Activated CD4-positive, alpha-beta T cell treated with anti-CD3 and anti-CD28 coated beads, Interleukin-2, Interleukin-6, amounts not matched to agents 100 ng/mL and 50 ng/mL, durations not matched to agents 16 hours and 8 hours (primary cell): ENCODE data around the gene NAV1.
"Not testable (repeated sequence)": the region's sequence is repeated elsewhere in the genome, so short reads cannot be mapped to it uniquely, and the experiment has no call there.

Experiments
- DNase-seq: peaks from one replicate; pipeline ENCODE4 v3.0.0-alpha.2; 2020

The NAV1 gene

DNA sequence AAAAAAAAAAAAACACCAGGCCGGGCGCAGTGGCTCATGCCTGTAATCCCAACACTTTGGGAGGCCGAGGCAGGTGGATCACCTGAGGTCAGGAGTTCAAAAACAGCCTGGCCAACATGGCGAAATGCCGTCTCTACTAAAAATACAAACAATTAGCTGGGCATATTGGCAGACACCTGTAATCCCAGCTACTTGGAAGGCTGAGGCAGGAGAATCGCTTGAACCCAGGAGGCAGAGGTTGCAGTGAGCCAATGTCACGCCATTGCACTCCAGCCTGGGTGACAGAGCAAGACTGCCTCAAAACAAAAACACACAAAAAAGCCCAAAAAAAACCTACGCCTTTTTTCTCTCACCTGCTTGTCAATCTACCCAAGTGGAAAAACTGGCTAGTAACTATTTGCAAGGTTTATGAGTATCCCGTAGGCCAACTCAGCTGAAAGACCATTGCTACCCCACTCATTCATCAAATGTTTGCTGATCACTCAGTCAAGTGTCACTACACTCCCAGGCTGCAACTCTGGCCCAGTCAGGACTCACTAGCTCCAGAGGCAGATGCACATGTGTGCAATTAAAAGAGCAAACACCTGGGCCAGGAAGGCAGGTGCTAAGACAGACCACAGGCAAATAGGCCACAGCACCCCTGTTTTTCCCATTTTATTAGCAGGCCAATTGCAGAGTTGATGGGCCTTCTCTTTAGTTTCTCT lies 34.0 kb upstream of the NAV1 start:
- DNase-seq, result no peak

DNA sequence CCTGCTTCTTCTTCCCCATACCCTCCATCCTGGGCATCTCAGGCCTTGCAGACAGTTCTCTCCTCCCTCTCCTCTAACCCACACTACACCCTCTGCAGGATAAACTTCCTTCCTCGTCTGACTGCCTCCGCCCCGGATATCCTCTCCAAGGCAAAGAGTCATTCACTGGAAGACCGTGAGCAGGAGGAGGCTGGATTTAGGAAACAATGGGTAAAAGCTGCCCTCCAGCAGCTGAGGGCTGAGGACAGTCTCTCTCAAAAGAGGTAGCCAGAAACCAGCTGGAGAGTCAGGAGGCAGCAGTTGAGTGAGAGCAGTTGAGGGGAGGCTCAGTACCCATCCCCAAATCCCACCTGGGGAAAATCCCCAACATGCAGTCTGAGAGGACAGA lies 33.4 kb upstream of the NAV1 start:
- no peak for DNase-seq

DNA sequence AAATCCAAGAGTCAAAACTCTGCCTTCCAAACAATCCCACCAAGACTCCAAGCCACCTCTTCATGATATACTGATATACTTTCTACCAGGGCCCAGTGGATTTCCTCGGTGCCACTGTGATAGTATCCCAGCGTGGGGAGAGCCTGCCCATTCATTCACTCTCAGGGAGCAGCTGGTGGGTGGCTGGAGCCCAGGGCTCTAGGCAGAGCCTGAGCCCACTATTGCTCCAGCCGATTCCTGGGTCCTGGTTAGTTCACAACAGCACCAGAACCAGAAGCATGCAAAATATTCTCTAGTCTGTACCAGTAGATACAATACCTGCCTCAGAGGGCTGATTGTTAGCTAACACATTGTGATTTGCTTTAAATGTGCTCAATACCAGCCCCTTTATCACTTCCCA lies 32.8 kb upstream of the NAV1 start:
- no peak for DNase-seq

DNA sequence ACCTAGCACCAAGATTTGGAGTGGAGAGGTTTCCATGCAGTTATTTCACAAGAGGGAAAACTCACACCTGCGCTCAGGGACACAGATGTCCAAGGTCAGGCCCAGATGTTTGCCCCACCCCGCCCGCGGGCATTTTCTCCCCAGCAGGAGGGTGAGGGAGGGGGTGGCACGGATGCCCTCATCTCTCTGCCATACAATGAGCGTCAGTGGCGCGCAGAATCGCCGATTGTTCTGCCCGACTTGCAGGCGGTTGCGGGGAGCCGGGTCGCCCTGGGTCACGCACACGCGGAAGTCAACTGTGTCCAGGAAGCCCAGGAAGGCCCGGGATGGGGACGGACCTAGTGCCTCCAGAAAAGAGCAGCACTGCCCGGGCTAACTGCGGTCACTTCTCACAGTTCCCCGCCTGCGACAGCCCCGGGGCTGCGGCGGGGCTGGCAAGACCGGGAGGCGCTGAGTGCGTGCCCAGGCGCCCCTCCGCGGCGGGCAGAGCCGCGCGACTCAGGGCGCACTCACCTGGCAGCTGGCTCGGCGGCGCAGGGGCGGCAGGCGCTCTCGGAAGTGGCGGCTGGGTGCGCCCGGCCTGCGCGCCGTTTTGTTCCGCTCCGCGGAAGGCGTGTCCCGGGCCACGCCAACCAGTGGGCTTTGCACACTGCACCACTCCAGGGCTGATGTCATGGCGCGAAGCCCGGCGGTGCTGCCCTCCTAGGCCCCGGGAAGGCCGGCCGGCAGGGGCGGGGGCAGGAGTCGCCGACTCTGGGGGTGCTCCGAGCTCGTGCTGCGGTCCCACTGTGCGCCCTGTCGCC lies 32.2 kb upstream of the NAV1 start, which contains the start of gene CSRP1:
CSRP1 (minus strand) TSS at position 567 of the 803 bp plus-strand sequence. CDS start 10,820 bp downstream, outside the sequence.
- DNase-seq, result peak; percentile 92

DNA sequence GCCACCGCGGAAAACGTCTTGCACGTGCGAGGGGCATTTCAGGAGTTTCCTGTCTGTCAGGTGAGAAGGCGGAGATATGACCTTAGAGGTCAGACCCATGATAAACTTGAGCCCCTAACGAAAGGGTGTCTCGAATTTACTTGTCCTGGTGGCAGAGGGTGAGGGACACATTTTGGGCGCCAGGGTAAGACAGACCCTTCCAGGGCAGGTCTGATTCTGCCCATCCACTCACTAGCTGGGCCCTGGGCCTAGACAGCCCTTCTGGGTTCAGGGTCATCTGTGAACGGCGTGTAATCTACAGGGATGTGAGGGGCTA lies 31.6 kb upstream of the NAV1 start:
- DNase-seq, result no peak

DNA sequence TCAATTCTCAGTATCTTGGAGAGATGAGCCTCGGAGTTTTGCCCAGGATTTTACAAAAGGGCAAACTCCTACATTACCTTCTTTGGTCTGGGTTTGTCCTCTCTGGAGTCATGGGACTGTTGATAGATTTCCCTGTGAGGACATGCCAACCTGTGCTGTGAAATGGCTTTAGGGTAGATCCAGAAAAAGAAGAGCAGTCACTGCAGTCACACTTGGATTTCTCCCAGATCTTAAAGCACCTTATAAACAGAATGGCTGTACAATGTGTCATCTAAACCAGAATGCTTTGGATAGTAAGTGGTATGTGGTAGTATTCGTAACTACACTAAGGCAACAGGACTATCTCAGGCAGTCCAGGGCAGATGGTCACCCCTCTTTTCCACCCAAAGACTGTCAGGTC lies 30.1 kb upstream of the NAV1 start:
- DNase-seq, result no peak

DNA sequence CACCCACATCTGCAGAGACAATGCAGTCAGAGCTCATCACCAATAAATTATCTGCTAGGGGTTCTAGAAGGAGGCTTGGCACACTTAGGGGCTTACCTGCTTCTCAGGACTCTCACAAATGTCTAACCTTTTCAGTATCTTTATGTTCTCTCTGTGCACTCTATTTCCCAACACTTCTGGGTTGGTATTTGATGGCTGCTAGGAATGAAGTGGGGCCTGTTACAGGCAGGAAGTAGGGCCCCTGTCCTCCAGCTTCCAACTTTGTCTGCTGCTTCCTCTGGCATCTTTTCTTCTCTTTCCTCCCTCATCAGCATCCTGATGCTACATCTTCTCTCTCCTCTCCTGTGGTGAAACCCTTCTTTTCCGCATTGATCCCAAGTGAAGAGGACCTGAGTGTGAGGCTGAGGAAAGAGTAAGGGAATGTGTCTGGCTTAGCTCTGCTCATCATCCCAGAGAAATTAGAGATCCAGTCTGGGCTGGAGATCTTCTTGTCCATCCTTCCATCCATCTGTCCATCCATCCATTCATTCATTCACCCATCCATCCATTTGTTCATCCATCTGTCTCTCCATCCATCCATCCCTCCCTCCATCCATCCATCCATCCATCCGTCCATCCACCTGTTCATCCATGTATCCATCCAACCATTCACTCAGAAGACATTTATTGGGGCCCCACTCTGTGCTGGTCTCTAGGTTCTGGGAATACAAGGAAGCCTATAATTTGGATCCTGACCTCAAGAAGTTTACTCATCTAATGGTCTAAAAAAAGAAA lies 29.1 kb upstream of the NAV1 start:
- DNase-seq, result no peak

DNA sequence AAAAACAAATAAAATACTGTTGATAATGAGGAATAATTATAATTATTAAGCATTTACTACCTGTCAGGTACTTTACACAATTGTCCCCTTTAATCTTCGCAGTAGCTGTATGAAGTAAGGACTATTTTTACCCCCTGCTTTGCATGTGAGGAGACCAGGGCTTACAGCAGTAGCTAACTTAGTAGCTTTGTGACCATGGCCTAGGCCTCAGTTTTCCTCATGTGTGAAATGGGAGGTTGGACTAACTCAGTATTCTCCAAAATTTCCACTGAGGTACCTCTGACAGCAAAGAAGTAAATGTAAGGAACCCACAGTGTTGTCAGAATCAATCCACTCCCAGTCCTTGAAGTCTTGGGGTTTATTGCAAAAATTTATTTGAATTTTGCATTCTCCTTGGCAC lies 28.2 kb upstream of the NAV1 start:
- DNase-seq, result no peak

DNA sequence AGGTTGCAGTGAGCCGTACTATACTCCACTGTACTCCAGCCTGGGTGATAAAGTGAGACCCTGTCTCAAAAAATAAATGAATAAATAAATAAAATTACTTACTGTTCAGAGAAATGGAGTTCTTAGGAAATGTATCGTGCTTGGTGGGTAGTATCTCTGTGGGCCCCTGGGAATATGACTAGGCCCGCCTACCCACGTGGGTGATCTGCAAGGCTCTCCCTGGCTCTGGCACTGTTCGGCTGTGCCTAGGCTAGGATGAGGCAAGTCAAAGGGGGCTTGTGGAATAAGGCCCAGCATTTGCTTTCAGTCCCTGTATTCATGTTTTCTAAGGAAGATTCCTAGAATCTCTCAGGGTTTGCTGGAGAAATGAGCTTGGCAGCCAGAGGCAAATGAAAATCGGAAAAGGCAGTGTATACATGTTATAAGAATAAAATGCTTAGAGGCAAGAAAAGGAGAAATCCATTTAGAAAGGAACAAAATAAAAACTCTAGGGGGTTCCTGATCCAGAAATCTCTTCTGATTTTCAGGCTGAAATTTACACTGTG lies 27.5 kb upstream of the NAV1 start:
- DNase-seq, result no peak

DNA sequence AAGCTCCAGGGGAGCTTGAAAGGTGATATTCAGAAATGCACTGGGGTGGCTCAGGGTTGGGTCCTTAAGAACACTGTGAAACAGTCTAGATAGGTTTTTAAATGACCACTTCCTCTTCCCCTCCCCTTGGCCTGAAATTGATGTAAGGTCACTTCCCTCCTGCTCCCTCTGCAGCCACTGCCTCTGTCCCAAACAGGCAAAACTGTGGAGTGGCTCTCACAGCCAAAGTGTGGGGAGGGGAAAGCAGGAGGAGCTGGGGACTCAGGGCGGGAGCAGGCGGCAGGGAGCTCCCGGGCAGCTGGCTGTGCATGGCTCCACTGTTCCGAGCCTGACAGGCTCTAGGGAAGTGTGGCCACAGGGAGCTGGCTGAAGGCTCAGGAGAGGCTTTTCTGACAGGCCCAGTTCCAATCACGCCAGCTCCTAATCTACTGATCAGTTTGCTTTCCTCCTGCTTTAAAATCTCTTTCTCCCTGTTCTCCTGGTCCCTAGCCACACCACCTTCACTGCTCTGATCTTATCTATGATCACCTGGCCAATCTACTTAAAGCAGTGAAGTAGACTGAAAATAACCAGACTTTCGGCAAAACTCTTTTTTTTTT lies 26.9 kb upstream of the NAV1 start:
- no peak for DNase-seq

DNA sequence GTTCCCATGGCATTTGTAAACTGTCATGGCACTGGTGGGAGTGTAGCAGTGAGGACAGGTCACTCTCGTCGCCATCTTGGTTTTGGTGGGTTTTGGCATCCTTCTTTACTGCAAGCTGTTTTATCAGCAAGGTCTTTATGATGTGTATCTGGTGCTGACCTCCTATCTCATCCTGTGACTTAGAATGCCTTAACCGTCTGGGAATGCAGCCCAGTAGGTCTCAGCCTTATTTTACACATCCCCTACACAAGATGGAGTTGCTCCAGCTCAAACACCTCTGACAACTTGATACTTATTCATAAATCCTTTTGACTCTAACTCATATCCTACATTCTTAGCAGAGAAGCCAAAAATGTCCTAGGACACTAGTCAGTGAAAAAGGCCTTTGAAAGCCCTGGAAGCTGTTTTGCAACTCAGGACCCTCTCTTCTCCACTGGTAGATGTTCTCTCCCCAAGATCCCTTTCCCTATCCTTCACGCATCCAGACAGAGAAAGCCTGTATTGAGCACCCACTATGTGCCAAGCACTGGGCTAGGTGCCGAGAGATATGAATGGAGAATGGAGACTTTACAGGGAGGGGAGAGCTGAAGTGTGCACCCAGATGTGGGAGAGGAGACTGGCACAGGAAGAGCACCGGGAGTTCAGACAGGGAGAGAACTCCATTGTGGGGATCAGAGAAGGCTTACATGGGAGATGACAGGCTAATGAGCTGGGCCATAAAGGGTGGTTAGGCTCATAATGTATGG lies 25.3 kb upstream of the NAV1 start:
- no peak for DNase-seq

DNA sequence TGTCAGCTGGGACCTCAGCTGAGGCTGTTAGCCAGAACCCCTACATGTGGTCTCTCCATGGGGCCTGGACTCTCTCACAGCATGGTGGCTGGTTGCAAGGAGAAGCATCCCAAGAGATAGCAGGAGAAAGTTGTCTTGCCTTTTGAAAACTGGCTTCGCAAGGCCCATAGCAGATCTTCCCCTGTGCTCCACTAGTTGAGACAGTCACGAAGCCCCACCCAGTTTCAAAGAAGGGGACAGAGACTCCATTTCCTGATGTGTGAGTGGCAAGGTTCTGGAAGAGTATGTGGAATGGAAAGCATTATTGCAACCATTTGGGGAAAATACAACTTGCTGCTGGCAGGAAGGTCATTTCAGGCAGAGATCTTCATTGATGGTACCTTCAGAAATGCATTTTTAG lies 24.5 kb upstream of the NAV1 start:
- no peak for DNase-seq

DNA sequence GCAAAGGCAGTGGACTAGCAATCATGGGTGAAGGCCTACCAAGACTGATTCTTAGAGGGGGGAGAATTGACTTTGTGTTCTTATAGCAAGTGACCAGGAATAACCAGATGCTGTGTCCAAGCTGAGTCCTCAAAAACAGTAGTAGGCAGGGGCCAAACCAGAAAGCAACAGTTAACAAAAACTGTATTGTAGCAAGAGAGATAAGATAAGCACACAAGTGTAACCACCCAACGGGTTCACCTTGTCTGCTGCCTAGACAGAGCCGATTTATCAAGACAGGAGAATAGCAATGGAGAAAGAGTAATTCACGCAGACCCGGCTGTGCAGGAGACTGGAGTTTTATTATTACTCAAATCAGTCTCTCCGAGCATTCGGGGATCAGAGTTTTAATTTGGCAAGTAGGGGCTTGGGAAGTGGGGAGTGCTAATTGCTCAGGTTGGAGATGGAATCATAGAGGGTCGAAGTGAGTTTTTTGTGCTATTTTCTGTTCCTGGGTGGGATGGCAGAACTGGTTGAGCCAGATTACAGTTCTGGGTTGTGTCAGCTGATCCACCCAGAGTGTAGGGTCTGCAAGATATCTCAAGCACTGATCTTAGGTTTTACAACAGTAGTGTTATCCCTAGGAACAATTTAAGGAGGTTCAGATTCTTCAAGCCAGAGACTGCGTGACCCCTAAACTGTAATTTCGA lies 23.7 kb upstream of the NAV1 start:
- no peak for DNase-seq

DNA sequence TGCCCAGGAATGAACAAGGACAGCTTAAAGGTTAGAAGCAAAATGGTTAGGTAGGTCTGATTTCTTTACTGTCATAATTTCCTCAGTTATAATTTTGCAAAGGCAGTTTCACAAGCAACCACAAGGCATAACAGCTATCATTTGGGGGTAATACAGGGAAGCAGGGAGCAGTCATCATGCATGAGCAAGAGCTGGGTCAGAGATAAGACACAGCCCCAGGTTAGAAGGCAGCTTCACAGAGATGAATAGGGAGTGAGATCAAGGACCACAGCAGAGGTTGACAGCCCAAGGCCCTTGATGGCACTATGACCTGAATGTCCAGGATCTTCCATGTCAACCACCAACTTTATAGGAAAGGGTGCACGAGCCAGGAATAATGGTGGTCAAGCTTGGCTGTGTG lies 23.0 kb upstream of the NAV1 start:
- no peak for DNase-seq

DNA sequence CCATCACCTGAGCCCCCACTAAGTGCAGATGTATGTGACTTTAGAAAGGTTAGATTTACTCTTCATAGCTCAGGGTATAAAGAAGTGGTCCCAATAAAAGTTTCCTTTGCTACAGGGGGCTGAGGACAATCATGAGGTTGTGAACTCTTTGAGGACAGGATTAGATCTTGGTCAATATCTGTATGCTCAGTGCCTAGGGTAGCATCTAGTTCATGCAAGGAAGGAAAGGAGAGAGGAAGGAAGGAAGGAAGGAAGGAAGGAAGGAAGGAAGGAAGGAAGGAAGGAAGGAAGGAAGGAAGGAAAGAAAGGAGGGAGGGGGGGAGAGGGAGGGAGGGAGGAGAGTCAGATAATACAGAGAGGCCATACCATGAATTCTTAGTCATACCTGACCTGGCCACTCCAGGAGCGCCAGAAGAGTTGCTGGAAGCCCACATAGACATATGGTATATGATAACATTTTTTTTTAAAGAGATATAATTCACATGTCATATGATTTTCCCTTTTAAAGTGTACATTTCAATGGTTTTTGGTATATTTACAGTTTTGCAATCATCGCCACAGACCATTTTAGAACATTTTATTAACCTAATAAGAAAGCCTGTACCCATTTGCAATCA lies 22.3 kb upstream of the NAV1 start:
- no peak for DNase-seq

DNA sequence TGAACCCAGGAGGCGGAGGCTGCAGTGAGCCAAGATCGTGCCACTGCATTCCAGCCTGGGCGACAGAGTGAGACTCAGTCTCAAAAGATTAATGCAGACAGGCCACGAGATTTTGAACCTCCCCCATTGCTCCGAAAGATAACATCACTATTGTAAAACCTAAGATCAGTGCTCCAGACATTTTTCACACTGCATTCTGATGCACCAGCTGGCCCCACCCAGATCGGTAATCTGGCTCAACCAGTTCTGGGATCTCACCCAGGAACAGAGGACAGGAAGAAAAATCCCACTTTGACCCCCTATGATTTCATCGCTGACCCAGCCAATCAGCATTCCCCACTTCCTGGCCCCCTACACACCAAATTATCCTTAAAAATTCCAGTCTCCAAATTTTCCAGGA lies 21.3 kb upstream of the NAV1 start:
- DNase-seq, result no peak

DNA sequence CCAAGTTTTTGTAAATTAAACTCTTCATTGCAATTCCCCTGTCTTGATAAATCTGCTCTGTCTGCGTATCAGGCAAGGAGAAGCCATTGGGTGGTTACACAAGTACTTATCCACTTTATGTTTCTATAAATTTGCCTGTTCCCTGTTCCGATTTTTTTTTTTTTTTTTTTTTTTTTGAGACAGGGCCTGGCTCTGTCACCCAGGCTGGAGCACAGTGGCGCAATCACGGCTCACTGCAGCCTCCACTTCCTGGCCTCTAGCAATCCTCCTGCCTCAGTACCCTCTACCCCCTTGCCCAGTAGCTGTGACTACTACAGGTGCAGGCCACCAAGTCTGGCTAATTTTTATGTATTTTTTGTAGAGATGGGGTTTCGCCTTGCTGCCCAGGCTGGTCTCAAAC lies 20.9 kb upstream of the NAV1 start:
- no peak for DNase-seq

DNA sequence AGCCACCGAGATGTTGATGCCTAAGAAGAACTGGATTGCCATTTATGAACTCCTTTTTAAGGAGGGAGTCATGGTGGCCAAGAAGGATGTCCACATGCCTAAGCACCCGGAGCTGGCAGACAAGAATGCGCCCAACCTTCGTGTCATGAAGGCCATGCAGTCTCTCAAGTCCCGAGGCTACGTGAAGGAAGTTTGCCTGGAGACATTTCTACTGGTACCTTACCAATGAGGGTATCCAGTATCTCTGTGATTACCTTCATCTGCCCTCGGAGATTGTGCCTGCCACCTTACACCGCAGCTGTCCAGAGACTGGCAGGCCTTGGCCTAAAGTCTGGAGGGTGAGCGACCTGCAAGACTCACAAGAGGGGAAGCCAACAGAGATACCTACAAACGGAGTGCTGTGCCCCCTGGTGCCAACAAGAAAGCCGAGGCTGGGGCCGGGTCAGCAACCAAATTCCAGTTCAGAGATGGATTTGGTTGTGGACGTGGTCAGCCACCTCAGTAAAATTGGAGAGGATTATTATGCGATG lies 18.8 kb upstream of the NAV1 start:
- DNase-seq, result not testable (repeated sequence)

DNA sequence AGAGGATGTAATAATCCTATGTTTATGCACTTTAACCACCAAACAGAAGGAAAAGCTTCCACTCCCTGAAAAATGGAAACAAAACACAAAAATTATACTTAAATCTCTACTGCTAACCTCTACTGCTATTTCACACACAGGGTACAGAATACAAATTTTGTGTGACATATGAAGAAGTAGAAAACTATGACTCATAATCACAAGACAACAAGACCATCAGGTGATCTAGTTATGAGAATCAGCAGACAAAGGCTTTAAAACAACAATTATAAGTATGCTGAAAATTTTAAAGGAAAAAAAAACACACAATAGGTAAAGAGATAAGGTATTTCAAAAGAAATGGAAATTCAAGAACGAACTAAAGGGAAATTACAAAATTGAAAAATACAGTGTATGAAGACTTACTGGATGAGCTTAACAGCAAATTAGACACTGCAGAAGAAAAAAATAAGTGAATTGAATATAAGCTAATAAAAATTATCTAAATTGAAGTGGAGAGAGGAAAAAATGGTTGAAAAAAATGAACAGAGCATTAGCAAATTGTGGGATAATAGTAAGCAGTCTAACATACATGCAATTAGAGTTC lies 13.6 kb upstream of the NAV1 start:
- no peak for DNase-seq

DNA sequence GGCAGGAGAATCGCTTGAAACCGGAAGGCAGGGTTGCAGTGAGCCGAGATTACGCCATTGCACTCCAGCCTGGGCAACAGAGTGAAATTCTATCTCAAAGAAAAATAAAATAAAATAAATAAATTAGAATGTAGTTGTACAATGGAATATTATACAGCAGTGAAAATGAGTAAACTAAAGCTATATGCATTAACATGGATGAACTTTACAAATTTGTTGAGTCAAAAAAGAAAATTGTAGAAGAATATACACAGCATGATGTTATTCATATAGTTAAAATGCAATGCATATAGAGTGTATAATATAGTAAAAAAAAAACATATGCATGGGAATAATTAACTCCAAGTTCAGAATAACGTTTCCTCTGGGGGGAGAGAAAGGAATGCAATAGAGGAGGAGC lies 11.0 kb upstream of the NAV1 start:
- DNase-seq, result no peak
